Progenitor cell of endocrine pancreas (in vitro differentiated cells): ENCODE results near the gene WDR48. TPM values are rescaled to one million over a fixed set of nuclear protein-coding genes. Genes with fewer than 3 reads are reported as not detected.

Experiments
- DNase-seq: peaks from one replicate; pipeline ENCODE4 v3.0.0; 2021; ENCODE audit warnings: low spot score; ENCODE audit not compliant: unreplicated experiment
- H3K27ac Mint-ChIP-seq: 2 replicates; pipeline ENCODE4 v1.8.0; 2021; ENCODE audit warnings: mild to moderate bottlenecking, moderate library complexity, mixed read lengths
- H3K27me3 Mint-ChIP-seq: 2 replicates; pipeline ENCODE4 v1.8.0; 2021; ENCODE audit warnings: mixed read lengths
- H3K36me3 Mint-ChIP-seq: 2 replicates; pipeline ENCODE4 v1.8.0; 2022; ENCODE audit warnings: mixed read lengths; ENCODE audit not compliant: insufficient read depth
- H3K4me1 Mint-ChIP-seq: 2 replicates; pipeline ENCODE4 v1.8.0; 2021; ENCODE audit warnings: low read depth, mixed read lengths
- H3K4me3 Mint-ChIP-seq: 2 replicates; pipeline ENCODE4 v1.8.0; 2021; ENCODE audit warnings: low read depth, mild to moderate bottlenecking, moderate library complexity, mixed read lengths
- H3K9me3 Mint-ChIP-seq: 2 replicates; pipeline ENCODE4 v1.8.0; 2021; ENCODE audit warnings: low read depth, mixed read lengths
- total RNA-seq: library from RNA; stranded (reverse); gene quantifications from 2 replicates; pipeline ENCODE4 v1.2.1, GENCODE V29; 2021
- TF ChIP-seq, protein P1 (sequence below): fragments of 200-600 bp; sonication (generic); IDR thresholded peaks from one replicate; pipeline ENCODE4 v1.5.0; 2021; ENCODE audit warnings: antibody characterized with exemption, mild to moderate bottlenecking; ENCODE audit not compliant: unreplicated experiment

The WDR48 gene
- total RNA-seq, 1 donor from 2014 or later: 78.3 TPM

DNA sequence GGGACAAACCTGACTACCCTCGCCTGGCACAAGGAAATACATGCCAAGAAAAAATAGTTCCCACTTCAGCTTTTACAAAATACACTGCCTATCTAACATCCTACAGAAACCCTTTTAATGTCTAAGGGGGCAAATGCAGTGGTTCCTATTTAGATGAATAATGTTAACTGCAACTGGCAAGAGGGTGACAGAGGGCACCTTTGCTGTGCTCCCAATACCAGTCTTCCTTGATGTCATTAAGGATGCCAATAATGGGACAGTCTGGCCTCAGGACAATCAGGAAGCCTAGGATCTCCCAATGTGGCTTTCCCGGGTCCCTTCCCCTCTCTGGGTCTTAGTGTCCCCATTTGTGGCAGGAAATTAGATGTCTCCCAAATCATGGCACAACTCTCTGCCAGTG lies 87.6 kb downstream of the WDR48 start:
- no peaks in the 10 kb centered on the region for H3K9me3 Mint-ChIP-seq
- TF ChIP-seq, protein P1, sequence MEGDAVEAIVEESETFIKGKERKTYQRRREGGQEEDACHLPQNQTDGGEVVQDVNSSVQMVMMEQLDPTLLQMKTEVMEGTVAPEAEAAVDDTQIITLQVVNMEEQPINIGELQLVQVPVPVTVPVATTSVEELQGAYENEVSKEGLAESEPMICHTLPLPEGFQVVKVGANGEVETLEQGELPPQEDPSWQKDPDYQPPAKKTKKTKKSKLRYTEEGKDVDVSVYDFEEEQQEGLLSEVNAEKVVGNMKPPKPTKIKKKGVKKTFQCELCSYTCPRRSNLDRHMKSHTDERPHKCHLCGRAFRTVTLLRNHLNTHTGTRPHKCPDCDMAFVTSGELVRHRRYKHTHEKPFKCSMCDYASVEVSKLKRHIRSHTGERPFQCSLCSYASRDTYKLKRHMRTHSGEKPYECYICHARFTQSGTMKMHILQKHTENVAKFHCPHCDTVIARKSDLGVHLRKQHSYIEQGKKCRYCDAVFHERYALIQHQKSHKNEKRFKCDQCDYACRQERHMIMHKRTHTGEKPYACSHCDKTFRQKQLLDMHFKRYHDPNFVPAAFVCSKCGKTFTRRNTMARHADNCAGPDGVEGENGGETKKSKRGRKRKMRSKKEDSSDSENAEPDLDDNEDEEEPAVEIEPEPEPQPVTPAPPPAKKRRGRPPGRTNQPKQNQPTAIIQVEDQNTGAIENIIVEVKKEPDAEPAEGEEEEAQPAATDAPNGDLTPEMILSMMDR: no peak
- H3K4me1 Mint-ChIP-seq: peaks cover 13% of the 10 kb centered on the region
- H3K36me3 Mint-ChIP-seq: peaks cover 9% of the 10 kb centered on the region
- no peak overlapping the region for H3K4me3 Mint-ChIP-seq
- DNase-seq: no peak
- no peak overlapping the region for H3K27ac Mint-ChIP-seq
- no peaks in the 10 kb centered on the region for H3K27me3 Mint-ChIP-seq

DNA sequence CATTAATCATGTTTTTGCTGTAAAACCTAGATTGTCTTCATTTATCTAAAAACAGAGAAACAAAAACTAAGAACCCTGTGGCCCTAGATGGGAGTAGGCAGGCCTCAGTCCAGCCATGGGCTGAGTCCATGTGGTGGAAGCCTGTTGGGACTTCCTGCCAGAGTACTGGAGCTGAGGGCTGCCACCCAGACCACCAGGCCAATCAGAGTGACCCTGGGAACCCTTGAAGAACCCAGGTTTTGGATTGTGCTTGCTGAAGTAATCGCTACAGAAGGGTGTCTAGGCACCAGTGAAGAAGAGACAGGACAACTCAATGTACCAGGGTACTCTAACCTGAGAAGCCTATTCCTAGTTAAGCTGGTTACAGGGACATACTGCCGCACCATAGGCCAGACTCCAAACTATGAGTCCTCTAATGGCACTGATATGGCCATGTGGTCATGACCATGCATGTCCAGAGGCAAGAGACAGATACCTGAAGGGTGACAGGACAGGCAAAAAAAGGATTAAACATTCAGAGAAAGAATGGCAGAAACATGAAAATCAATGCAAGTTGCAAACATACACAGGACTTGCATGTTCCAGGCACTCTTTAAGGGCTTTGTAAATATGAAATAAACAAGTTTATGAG lies 88.6 kb downstream of the WDR48 start:
- Mint-ChIP-seq H3K4me3 (no peak overlapping the region), H3K27ac (peak overlapping the region; percentile 76), H3K4me1 (peaks cover 13% of the 10 kb centered on the region), H3K9me3 (no peaks in the 10 kb centered on the region), H3K36me3 (peaks cover 10% of the 10 kb centered on the region), H3K27me3 (no peaks in the 10 kb centered on the region)
- DNase-seq: no peak
- TF ChIP-seq, protein P1: no peak

DNA sequence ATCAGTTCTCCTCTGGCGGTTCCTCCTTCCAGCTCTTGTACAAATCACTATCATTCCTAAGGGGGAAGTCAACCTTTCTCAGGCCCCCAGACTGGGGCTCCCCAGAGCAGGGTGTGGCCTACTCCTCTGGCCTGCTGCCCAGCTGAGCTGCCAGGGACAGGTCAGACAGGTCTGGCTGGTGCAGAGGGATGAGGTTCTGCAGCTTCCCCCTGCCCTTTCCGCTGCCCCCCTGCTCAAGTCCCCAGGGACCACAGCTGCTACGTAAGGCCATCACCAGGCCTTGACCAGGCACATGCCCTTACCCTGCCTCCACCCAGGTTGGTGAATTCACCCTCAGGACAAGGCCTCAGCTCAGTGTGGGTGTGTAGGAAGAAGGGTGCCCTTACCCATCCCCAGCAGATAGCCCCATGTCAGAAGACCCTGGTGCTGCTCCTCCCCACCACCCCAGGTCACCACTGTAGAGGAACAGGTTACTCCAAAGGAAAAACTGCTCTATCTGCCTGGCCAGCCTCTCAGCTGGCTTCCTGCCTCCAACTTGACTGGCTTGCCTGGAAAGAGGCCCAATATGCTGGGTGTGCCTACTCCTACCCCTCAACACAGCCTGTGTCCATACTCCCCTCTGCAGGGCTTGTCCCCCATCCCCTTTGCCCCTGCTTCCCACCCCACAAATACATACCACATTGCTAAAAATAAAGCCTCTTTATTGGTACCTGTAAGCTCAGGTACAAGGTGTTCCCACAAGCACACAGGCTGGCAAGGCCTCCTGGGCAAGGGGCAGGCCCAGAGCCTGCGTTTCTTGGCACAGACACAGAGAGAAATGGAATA lies 89.6 kb downstream of the WDR48 start:
- no peak overlapping the region for H3K4me3 Mint-ChIP-seq
- TF ChIP-seq, protein P1: no peak
- H3K27ac Mint-ChIP-seq: peak overlapping the region; percentile 76
- no peaks in the 10 kb centered on the region for H3K9me3 Mint-ChIP-seq
- H3K36me3 Mint-ChIP-seq: peaks cover 10% of the 10 kb centered on the region
- DNase-seq: no peak
- peaks cover 15% of the 10 kb centered on the region for H3K4me1 Mint-ChIP-seq
- no peaks in the 10 kb centered on the region for H3K27me3 Mint-ChIP-seq

DNA sequence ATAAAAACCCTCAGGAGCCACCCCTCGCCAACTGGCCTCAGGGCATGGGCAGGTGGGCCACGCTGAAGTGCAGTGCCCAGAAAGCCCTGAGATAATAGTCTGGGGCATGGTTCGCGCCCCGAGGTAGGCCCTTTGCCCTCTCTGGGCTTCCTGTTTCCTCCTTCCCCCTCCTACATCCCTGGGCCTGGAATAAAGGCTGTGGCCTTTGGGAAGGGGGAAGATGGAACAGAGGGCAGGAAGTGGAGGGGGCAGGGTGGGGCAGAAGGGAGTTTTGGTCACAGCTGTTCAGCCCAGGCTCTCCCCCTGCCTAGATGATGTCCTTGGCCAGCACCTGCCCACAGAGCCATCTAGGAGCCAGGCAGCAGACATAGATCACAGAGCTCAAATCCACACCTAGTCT lies 90.3 kb downstream of the WDR48 start:
- DNase-seq: no peak
- Mint-ChIP-seq H3K27ac (no peak overlapping the region), H3K9me3 (no peaks in the 10 kb centered on the region), H3K4me3 (no peak overlapping the region), H3K4me1 (peaks cover 21% of the 10 kb centered on the region), H3K36me3 (peaks cover 10% of the 10 kb centered on the region), H3K27me3 (no peaks in the 10 kb centered on the region)
- TF ChIP-seq, protein P1: no peak

DNA sequence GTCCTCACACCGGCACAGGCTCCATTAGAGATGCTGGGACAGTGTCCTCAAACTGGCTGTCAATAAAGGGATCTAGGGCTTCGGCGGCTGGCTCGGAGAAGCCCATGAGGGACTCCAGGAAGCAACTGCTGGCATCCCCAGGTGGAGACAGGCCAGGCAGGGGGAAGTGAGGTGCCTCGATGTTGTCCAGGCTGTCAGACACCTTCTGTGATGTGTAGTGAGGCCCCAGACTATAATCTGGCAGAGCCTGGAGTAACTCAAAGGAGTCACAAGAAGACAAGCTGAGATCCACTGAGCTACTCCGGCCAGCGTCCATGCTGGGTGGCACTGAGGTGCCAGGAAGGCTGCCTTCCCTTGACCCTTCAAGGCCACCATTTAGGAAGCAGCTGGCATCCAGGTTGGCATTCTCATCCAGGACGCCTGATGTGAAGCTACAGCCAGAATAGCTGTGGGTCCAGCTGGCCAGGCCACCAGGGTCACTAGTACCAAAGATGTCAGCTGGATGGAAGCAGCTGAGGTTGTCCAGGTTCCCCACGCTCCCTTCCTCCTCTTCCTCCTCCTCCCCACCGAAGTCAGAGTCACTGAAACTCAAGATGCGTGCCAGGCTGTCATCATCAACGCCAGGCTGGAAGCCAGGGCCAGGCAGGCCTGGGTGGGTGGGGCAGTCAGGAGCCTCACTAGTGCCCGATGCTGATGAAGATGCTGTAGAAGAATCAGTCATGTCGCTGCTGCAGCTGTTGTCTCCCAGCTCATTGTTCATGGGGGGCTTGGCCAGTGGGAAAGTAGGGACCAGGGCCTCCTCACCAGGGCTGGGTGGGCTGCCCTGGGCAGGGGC lies 91.5 kb downstream of the WDR48 start:
- Mint-ChIP-seq H3K36me3 (peaks cover 6% of the 10 kb centered on the region), H3K27ac (peak overlapping the region; percentile 67), H3K9me3 (no peaks in the 10 kb centered on the region), H3K27me3 (no peaks in the 10 kb centered on the region), H3K4me1 (peaks cover 32% of the 10 kb centered on the region), H3K4me3 (no peak overlapping the region)
- TF ChIP-seq, protein P1: no peak
- DNase-seq: no peak
